OCI-LY7 (cell line): Measurements from ENCODE around the gene EPHA10.

Source experiments
- CTCF ChIP-seq: fragments of 200-600 bp; sonication (generic); conservative IDR thresholded peaks from 2 replicates; pipeline ENCODE4 v1.5.1; 2014; ENCODE audit warnings: mild to moderate bottlenecking, antibody characterized with exemption, low read length, moderate library complexity, mixed read lengths
- EZH2phosphoT487 ChIP-seq: fragments of 200-600 bp; sonication (generic); IDR thresholded peaks from 2 replicates; pipeline ENCODE4 v1.6.1; 2018; ENCODE audit warnings: low read depth, borderline replicate concordance, mild to moderate bottlenecking, mixed run types, antibody characterized with exemption, low read length, moderate library complexity, mixed read lengths

- TF ChIP-seq CTCF (no peak), EZH2phosphoT487 (no peak)
Measured at GRCh38 chr1:37673920-37674319, 91.0 kb downstream of the EPHA10 start.
